GM19238 (cell line): ENCODE results near the gene RDH8.
"Not testable (repeated sequence)": the region's sequence is repeated elsewhere in the genome, so short reads cannot be mapped to it uniquely, and the experiment has no call there.

Source experiments
- DNase-seq: peaks from one replicate; pipeline ENCODE4 v3.0.0; 2011; ENCODE audit warnings: low spot score; ENCODE audit not compliant: insufficient read length

Gene RDH8

GRCh38 chr19:10005632-10006334 lies 7.5 kb upstream of the RDH8 start:
- DNase-seq, result no peak

GRCh38 chr19:10006335-10006708 lies 7.0 kb upstream of the RDH8 start:
- no peak for DNase-seq

DNA sequence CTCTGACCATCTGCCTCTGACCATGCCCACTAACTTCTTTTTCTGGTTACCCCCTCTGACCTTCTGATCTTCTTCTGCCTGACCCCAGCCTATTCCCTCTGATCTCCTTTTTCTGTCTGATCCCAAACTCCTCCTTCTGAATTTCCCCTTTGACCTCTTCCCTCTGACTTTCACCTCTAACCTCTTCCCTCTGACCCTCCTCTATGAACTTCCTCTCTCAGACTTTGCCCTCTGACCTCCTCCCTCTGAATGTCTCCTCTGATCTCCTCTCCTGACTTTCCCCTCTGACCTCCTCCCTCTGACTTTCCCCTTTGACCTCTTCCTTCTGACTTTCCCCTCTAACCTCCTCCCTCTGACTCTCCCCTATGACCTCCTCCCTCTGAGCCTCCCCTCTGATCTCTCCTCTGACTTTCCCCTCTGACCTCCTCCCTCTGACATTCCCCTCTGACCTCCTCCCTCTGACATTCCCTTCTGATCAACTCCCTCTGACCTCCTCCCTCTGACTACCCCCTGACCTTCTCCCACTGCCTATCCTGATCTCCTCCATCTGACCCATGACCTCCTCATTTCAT lies 6.4 kb upstream of the RDH8 start:
- DNase-seq, result no peak

GRCh38 chr19:10007371-10008183 lies 5.7 kb upstream of the RDH8 start:
- no peak for DNase-seq

GRCh38 chr19:10008184-10008765 lies 5.0 kb upstream of the RDH8 start:
- DNase-seq, result no peak

DNA sequence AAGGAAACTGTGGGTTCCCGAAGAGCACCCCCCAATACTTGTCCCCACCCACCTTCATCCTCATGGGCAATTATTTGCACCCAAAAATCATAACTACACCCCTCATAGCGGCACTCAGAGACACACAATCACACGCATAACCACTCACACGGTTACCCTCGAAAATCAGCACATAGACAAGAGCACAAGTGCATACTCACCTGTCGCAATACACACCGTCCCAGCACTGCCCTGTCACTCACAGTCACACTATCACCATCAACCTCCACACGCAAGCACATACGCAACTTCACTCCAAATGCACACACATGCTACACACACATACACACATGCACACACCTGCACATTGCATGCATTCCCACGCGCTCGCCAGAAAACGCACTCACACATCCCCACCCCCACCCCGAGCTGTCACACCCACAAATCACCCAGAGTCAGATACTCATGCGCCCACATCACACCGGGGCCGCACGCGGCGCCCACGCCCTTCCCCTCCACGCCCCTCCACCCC lies 3.5 kb upstream of the RDH8 start:
- DNase-seq, result no peak

- no peak for DNase-seq
These were observed 3.0 kb upstream of the RDH8 start, which contains the start of gene COL5A3 for GRCh38 chr19:10010247-10010691. Gene COL5A3, minus strand, starts transcription at chr19:10010504. Its CDS starts 119 bp downstream, at chr19:10010385.

DNA sequence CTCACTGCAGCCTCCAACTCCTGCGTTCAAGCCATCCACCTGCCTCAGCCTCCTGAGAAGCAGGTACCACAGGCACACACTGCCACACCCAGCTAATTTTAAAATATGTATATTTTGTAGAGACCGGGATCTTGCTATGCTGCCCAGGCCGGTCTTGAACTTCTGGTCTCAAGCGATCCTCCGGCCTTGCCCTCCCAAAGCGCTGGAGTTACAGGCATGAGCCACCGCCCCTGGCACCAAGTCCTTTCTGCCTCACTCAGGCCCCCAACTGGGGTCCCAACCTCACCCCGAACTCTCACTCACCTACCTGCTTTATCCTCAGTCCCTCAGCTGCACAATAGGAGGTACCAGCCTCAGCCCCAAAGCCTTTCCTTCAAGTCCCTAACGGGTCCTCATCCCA lies 2.3 kb upstream of the RDH8 start:
- DNase-seq, result no peak

GRCh38 chr19:10011974-10012373 lies 1.3 kb upstream of the RDH8 start:
- DNase-seq, result no peak

DNA sequence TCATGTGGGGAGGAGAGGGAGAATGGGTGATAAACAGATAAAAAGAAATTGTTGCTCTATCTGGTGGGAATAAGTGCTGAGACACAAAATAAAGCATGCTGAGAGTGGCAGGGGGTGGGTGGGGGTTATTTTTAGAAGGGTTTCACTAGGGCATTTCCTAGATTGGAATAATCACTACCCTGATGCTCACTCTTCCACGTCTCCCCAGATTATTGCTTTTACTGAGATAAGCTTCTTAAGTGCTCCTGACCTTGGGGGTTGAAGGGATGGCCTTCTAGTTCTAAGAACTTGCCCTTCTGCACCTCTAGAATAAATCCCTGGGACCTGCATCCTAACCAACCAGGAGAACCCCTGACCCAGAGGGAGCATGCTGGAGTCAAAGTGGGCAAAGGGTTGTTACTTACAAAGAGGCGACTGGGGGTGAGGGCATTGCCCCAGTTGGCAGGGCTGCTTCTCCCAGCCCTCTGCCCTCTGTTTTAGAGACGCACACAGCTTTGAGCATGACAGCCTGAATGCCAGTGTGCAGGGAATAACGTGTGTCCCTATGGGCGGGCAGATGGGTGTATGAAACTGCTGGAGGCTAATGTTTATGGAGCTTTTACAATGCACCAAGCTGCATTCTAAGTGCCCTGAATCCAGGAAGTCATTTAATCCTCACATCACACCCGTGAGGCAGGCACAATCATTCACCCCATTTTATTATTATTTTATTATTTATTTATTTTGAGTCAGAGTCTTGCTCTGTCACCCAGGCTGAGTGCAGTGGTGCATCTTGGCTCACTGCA lies 743 bp downstream of the RDH8 start:
- DNase-seq, result no peak

DNA sequence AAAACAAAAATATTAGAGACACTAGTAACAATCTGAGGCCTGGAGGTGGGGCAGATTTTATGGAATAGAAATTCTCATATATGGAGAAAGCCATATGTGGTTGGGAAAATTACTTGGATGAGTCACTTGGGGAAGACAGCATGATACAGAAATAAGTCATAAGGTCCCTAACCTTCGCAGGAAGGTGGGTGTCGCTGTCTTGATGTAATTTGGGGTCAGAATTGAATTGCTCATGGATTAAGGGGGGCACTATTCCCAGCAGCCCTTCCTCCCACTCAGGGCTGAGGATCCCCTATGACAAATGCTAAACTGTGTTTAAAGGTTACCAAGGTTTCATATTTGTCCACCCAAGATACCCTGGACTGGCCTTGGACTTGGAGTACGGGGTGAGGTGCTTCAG lies 5.0 kb downstream of the RDH8 start:
- DNase-seq, result no peak

- DNase-seq, result no peak
These were observed 5.5 kb downstream of the RDH8 start for GRCh38 chr19:10018786-10019185.

DNA sequence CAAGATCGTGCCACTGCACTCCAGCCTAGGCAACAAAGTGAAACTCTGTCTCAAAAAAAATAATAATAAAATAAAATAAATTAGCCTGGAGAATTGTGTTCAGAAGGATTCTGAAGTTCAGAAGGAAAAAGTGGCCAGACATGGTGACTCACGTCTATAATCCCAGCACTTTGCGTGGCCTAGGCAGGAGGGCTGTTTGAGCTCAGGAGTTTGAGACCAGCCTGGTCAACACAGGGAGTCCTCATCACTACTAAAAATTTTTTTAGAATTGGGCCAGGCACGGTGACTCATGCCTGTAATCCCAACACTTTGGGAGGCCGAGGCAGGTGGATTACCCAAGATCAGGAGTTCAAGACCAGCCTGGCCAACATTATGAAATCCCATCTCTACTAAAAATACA lies 6.0 kb downstream of the RDH8 start:
- no peak for DNase-seq

- DNase-seq, result no peak
These were observed 7.6 kb downstream of the RDH8 start for GRCh38 chr19:10020851-10021250.

DNA sequence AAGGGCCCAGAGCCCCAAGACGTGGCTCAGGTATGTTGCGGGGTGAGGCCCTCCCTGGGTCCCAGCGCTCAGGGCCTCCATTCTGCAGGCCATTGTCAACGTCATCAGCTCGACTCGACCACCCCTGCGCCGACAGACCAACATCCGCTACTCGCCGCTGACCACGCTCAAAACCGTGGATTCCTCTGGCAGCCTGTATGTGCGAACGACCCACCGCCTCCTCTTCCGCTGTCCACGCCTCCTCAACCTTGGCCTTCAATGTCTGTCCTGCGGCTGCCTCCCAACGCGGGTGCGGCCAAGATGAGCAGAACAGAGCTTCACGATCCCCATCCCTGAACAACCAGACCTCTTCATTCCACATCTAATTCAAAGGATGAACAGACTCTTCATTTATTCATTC lies 8.2 kb downstream of the RDH8 start:
- DNase-seq, result no peak

- no peak for DNase-seq
These were observed 8.6 kb downstream of the RDH8 start for GRCh38 chr19:10021863-10022262.

DNA sequence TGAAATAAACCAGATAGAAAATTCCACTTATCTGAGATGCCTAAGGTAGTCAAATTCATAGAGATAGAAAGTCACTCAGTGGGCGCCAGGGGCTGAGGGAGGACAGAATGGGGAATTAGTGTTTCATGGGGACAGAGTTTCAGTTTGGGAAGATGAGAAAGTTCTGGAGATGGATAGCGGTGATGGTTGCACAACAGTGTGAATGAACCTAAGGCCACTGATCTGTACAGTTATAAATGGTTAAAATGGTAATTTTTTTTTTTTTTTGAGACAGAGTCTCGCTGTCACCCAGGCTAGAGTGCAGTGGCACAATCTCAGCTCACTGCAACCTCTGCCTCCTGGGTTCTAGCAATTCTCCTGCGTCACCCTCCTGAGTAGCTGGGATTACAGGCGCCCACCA lies 9.8 kb downstream of the RDH8 start:
- DNase-seq, result not testable (repeated sequence)

DNA sequence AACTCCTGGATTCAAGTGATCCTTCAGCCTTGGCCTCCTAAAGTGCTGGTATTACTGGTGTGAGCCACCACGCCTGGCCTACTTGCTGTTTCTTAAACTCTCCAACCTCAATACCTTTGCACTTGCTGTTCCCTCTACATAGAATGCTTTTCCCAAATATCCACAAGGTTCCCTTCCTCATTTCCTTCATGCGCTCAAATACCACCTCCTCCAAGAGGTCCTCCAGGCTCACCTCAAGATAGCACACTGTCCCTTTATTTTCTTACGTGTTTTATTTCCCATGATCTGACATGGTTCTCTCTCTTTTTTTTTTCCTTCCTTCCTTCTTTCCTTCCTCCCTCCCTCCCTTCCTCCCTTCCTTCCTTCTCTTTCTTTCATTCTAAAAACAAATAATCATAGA lies 13.5 kb downstream of the RDH8 start:
- no peak for DNase-seq

DNA sequence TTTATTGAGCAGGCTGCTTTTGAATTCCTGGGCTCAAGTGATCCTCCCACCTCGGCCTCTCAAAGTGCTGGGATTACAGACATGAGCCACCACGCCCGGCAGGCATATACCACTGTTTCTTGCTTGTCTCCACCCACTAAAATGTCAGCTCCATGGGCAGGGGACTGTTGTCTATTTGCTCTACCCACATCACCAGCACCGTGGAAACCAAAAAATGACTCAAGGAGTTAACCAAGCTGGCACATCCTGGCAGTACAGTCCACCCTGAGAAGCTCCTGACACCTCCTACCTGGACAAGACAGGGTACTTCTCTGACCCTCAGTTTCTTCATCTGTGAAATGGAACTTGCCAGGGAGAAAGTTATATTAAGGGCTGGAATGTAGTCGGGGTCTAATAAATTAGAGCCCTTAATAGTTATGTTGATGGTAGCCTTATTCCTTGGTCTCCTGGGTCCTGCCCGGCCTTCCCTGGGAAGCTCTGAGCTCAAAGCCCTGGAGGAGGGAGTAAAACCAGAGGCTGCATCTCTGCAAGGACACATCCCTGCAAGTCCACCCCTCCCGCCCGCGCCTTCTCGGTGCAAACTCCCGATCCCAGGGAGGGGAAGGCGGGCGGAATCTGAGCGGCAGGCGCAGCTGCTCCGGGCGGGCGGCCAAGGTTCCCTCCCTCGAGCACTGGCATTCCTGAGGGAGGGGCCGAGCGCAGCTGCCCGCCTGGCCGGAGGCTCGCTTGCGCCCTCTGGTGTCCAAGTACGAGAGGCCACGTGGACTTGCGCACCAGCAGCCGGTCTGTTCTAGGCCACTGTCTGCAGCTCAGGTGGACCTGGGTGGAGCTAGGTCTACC lies 14.1 kb downstream of the RDH8 start:
- peak; percentile 86 for DNase-seq

GRCh38 chr19:10033614-10034013 lies 20.3 kb downstream of the RDH8 start:
- DNase-seq, result no peak
